Ascending aorta (tissue), 2 donors: ENCODE results near the gene SCO1. TPM values are rescaled to one million over a fixed set of nuclear protein-coding genes. Genes with fewer than 3 reads are reported as not detected.

Experiments used
- DNase-seq, 2 donors: peaks; one replicate each; pipeline ENCODE4 v3.0.0-alpha.2; 2019; ENCODE audit warnings: low spot score in 2 of 2
- H3K27ac ChIP-seq, 2 donors: fragments of 200-600 bp; sonication (generic); one replicate each; pipeline ENCODE4 v1.5.1; 2016 to 2017; ENCODE audit warnings: mild to moderate bottlenecking in 1 of 2
- H3K27me3 ChIP-seq: fragments of 200-600 bp; sonication (generic); one replicate; pipeline ENCODE4 v1.5.1; 2017
- H3K36me3 ChIP-seq, 2 donors: fragments of 200-600 bp; sonication (generic); one replicate each; pipeline ENCODE4 v1.5.1; 2016
- H3K4me1 ChIP-seq, 2 donors: fragments of 200-600 bp; sonication (generic); one replicate each; pipeline ENCODE4 v1.5.1; 2016 to 2017; ENCODE audit warnings: mild to moderate bottlenecking in 1 of 2
- H3K4me3 ChIP-seq, 2 donors: fragments of 200-600 bp; sonication (generic); one replicate each; pipeline ENCODE4 v1.5.1; 2016 to 2017; ENCODE audit warnings: mild to moderate bottlenecking in 1 of 2
- H3K9me3 ChIP-seq, 2 donors: fragments of 200-600 bp; sonication (generic); one replicate each; pipeline ENCODE4 v1.5.1; 2016
- intact Hi-C: fragments of 100-400 bp; cut with DNase I; formaldehyde crosslinking; loops from one replicate; pipeline ENCODE4 v1.15.1; 2023
- total RNA-seq: library from RNA; depleted of rRNA; stranded (reverse); fragments of >200 nt; gene quantifications from one replicate; pipeline ENCODE4 v1.1.0, GENCODE V29; 2016
- TF ChIP-seq, protein P1 (sequence below), 3 experiments: fragments of 200-600 bp in 2 of 3; fragments of 450-650 bp in 1 of 3; sonication (generic) in 2 of 3; IDR thresholded peaks; one replicate each; pipeline ENCODE4 v1.5.1; 2016 to 2019; ENCODE audit warnings: antibody characterized with exemption in 3 of 3, mild to moderate bottlenecking in 1 of 3, moderate library complexity in 1 of 3

Gene SCO1
- total RNA-seq, 1 donor from 2014 or later, result 173 TPM

DNA sequence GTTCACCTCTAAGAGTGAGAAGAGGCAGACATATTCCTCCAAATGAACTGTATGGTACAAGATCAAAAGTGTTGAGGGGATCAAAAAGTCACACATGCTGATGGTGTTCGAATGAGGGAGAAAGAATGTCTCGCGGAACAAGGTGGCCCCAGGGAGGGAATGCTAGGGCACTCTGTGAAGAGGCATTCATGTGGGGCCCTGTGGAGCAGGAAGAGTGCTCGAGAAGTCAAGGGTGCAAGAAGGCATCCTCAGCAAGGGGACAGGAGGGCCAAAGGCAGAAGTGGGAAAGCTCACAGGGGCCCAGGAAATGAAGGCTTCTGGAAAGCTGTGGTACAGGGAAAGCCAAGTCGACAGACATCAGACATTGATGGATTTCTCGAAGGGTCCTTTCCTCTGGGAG lies 34.1 kb downstream of the SCO1 start:
- no peaks in the 10 kb centered on the region for H3K27me3 ChIP-seq
- TF ChIP-seq, protein P1, sequence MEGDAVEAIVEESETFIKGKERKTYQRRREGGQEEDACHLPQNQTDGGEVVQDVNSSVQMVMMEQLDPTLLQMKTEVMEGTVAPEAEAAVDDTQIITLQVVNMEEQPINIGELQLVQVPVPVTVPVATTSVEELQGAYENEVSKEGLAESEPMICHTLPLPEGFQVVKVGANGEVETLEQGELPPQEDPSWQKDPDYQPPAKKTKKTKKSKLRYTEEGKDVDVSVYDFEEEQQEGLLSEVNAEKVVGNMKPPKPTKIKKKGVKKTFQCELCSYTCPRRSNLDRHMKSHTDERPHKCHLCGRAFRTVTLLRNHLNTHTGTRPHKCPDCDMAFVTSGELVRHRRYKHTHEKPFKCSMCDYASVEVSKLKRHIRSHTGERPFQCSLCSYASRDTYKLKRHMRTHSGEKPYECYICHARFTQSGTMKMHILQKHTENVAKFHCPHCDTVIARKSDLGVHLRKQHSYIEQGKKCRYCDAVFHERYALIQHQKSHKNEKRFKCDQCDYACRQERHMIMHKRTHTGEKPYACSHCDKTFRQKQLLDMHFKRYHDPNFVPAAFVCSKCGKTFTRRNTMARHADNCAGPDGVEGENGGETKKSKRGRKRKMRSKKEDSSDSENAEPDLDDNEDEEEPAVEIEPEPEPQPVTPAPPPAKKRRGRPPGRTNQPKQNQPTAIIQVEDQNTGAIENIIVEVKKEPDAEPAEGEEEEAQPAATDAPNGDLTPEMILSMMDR (IDR thresholded peaks at IDR 0.05), result no peak
- no peak overlapping the region for H3K4me3 ChIP-seq
- intact Hi-C loops, result no loop called here
- no peak for DNase-seq
- no peak overlapping the region for H3K27ac ChIP-seq
- no peaks in the 10 kb centered on the region for H3K4me1 ChIP-seq
- peaks cover 0 to 4% of the 10 kb centered on the region in 2 donors for H3K36me3 ChIP-seq
- no peaks in the 10 kb centered on the region for H3K9me3 ChIP-seq

DNA sequence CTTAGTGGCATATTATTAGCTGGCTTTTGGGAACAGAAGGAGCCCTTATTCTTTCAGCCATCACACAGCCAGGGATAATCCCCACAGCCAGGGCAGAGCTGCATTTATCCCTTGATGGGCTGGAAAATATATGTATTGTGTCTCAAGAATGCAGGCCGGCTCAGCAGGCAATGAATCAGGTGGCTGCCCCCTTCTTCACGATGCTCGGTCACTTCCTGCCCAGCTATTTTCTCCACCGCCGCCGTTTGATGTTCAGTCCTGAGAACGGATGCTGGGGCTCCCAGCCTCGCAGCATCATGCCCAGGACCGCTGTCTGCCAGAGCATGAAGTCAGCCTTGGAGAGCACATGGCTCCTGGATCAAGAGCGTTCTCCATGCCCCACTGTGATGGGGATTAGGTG lies 35.9 kb downstream of the SCO1 start:
- intact Hi-C loops, result no loop called here
- no peak for DNase-seq
- Histone ChIP-seq H3K4me3 (no peak overlapping the region), H3K27ac (no peak overlapping the region), H3K27me3 (no peaks in the 10 kb centered on the region), H3K36me3 (peaks cover 0 to 4% of the 10 kb centered on the region in 2 donors), H3K9me3 (no peaks in the 10 kb centered on the region), H3K4me1 (no peaks in the 10 kb centered on the region)
- TF ChIP-seq, protein P1 (IDR thresholded peaks at IDR 0.05), result no peak

DNA sequence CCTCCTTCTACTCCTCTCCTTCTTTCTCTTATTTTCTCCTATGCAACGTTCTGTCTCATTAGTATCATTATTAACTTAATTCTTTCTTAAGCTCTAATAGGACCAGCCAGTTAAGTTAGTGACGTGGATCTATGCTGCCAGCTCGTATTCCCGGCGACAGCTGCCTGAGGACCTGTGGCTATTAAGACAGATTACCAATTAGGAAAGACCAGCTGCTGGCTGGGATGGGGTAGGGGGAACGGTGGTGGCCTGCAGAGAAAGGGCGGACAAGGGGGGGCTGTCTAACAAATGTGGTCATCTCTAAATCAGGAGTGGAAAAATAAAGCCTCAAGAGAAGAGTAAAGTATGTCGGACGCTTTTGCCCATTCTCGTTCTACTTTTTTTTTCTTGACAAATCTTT lies 39.5 kb downstream of the SCO1 start:
- Histone ChIP-seq H3K36me3 (peaks cover 0 to 4% of the 10 kb centered on the region in 2 donors), H3K4me3 (no peak overlapping the region), H3K4me1 (no peaks in the 10 kb centered on the region), H3K27ac (no peak overlapping the region), H3K27me3 (no peaks in the 10 kb centered on the region), H3K9me3 (no peaks in the 10 kb centered on the region)
- TF ChIP-seq, protein P1 (IDR thresholded peaks at IDR 0.05), result no peak
- no peak for DNase-seq
- intact Hi-C loops, result no loop called here

DNA sequence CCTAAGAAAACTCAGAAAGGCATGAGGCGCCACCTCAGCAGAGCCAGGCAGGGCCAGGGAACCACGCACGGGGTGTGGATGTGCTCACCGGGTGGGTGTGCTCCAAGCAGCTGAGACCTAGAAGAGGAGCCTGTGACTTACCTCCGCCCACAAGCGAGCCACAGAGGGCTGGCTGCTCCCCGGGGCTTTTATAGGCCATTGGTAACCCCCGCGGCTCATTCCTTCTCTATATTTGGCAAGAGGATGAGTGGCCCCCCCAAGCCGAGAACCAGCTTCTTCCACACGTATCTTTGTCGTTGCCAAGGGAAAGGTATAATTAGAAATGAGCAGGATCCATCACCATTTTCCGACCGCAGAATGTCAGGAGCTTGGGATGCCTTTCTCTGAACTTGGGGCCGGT lies 40.2 kb downstream of the SCO1 start, which contains the start of gene MYH3:
TSS of gene MYH3 (minus strand) at position 162 of the 400 bp plus-strand sequence. CDS start 2,245 bp downstream, outside the sequence.
- no peak for DNase-seq
- Histone ChIP-seq H3K9me3 (no peaks in the 10 kb centered on the region), H3K27ac (no peak within 1 kb of the TSS), H3K27me3 (no peaks in the 10 kb centered on the region), H3K4me1 (no peaks in the 10 kb centered on the region), H3K36me3 (peaks cover 0 to 4% of the 10 kb centered on the region in 2 donors), H3K4me3 (no peak within 1 kb of the TSS)
- intact Hi-C loops, result no loop called here
- TF ChIP-seq, protein P1 (IDR thresholded peaks at IDR 0.05), result no peak

DNA sequence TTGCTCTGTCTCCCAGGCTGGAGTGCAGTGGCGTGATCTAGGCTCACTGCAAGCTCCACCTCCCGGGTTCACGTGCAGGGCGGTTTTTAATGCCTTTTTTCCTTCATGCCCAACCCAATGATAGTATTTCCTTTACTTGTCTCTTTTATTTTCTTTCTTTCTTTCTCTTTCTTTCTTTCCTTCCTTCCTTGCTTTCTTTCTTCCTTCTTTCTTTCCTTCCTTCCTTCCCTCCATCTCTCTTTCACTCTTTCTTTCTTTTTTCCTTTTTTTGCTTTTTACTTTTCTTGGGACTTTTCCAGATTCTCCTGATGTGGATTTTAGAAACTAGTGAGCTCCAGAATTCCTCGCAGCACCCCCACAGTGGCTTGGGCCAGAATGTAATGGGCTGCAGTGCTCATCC lies 43.3 kb downstream of the SCO1 start:
- Histone ChIP-seq H3K27me3 (no peaks in the 10 kb centered on the region), H3K4me3 (no peak overlapping the region), H3K9me3 (no peaks in the 10 kb centered on the region), H3K4me1 (no peaks in the 10 kb centered on the region), H3K36me3 (peaks cover 0 to 4% of the 10 kb centered on the region in 2 donors), H3K27ac (no peak overlapping the region)
- intact Hi-C loops, result no loop called here
- no peak for DNase-seq
- TF ChIP-seq, protein P1 (IDR thresholded peaks at IDR 0.05), result no peak
